Measurements from ENCODE around the gene NRF1. TPM values are rescaled to one million over a fixed set of nuclear protein-coding genes. Genes with fewer than 3 reads are reported as not detected.

Gene NRF1
- total and polyA plus RNA-seq, 2 of the 13 experiments (the other 11 are each of a cell fraction or from before 2014, with no cell fraction given) = 9.3 to 10.1 TPM

DNA sequence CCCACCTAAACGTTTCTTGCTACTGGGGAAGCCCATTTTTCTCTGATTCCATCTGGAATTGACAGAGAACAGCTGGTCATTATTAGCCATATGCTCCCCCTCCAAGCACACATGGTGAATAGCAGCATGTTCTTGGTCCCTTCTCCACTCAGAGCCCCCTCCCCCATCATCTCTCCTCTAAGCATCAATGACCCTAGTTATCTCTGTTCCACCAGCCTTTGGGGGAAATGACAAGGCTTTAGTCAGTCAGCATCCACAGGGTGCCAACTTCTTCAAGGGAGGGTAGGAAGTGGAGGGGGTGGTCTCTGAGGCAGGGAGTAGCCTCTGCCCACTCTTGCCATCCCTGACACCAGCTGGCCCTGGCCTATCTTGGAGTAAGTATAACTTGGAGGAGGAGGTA lies 178.1 kb downstream of the NRF1 start:
- ChIA-PET POLR2A (no interaction called here), CTCF (ENCODE audit: low intra/inter-chr PET ratio, low total read pairs) (no interaction called here)
- Histone ChIP-seq H3K4me2 (ENCODE audit: low read depth, low read length) (no peak overlapping the region), H3K9ac (ENCODE audit: insufficient read depth, low read depth, low read length) (no peak overlapping the region), H3K9me3 (ENCODE audit: low read length) (no peaks in the 10 kb centered on the region), H3K4me3 (replicated peaks in 1 of 3; ENCODE audit: insufficient read depth in 1 of 3, low read depth in 2 of 3, low read length in 3 of 3) (no peak overlapping the region), H3K27me3 (ENCODE audit: control insufficient read depth in 1 of 2, insufficient read depth in 2 of 2, low read length in 2 of 2) (peaks cover 14 to 52% of the 10 kb centered on the region in 2 experiments; a peak in 4 of 5 replicates), H3K79me2 (ENCODE audit: insufficient read depth, low read length) (no peaks in the 10 kb centered on the region), H2AFZ (ENCODE audit: low read length) (no peak overlapping the region), H3K36me3 (replicated peaks in 1 of 2; ENCODE audit: control insufficient read depth in 1 of 2, insufficient read depth in 2 of 2, low read length in 2 of 2) (no peaks in the 10 kb centered on the region), H3K27ac (ENCODE audit: extremely low read length, insufficient read depth, low read length) (no peak overlapping the region), H3K4me1 (ENCODE audit: insufficient read depth, low read length) (peaks cover 15% of the 10 kb centered on the region), H4K20me1 (ENCODE audit: insufficient read depth, low read length) (no peaks in the 10 kb centered on the region)
- no TSS peak for BruUV-seq (replicated peaks)
- no peak for ATAC-seq
- in situ Hi-C loops (cut with HindIII; ENCODE audit: extremely low pct_ligation_motif_present, low pct_unique_long_range_greater_than_20kb) (no loop called here), intact Hi-C loops (cut with micrococcal nuclease; ENCODE audit: unreplicated experiment) (no loop called here)
- WGBS (ENCODE audit: low lambda C conversion rate) = 0% methylated on average over 1 of the region's 1 CpG
- DNase-seq (ENCODE audit: low spot score) = no peak
- FAIRE-seq = no peak
- TF ChIP-seq, protein P1, sequence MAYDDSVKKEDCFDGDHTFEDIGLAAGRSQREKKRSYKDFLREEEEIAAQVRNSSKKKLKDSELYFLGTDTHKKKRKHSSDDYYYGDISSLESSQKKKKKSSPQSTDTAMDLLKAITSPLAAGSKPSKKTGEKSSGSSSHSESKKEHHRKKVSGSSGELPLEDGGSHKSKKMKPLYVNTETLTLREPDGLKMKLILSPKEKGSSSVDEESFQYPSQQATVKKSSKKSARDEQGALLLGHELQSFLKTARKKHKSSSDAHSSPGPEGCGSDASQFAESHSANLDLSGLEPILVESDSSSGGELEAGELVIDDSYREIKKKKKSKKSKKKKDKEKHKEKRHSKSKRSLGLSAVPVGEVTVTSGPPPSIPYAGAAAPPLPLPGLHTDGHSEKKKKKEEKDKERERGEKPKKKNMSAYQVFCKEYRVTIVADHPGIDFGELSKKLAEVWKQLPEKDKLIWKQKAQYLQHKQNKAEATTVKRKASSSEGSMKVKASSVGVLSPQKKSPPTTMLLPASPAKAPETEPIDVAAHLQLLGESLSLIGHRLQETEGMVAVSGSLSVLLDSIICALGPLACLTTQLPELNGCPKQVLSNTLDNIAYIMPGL (CRISPR knock-in tag; IDR thresholded peaks at IDR 0.05; ENCODE audit: borderline replicate concordance in 1 of 2, low read depth in 1 of 2) = no peak
- TF ChIP-seq ZSCAN12 (CRISPR knock-in tag; IDR thresholded peaks at IDR 0.05) = no peak
- TF ChIP-seq FOXK2 (IDR thresholded peaks at IDR 0.05) = no peak
- no peak for TF ChIP-seq ZNF652 (CRISPR knock-in tag; IDR thresholded peaks at IDR 0.05; ENCODE audit: borderline replicate concordance, low read depth)
- no peak for TF ChIP-seq SRF (IDR thresholded peaks at IDR 0.05; ENCODE audit: low read depth, low read length)
- no peak for TF ChIP-seq ZNF780A (CRISPR knock-in tag; IDR thresholded peaks at IDR 0.05)
- no peak for TF ChIP-seq FOSL1 (CRISPR knock-in tag; IDR thresholded peaks at IDR 0.05; ENCODE audit: borderline replicate concordance)
- TF ChIP-seq, protein P2, sequence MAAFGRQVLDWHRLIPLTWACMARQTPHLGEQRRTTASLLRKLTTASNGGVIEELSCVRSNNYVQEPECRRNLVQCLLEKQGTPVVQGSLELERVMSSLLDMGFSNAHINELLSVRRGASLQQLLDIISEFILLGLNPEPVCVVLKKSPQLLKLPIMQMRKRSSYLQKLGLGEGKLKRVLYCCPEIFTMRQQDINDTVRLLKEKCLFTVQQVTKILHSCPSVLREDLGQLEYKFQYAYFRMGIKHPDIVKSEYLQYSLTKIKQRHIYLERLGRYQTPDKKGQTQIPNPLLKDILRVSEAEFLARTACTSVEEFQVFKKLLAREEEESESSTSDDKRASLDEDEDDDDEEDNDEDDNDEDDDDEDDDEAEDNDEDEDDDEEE (CRISPR knock-in tag; IDR thresholded peaks at IDR 0.05) = no peak
- no peak for TF ChIP-seq ZNF570 (CRISPR knock-in tag; IDR thresholded peaks at IDR 0.05; ENCODE audit: borderline replicate concordance)
- TF ChIP-seq NCOR1 (IDR thresholded peaks at IDR 0.05; ENCODE audit: borderline replicate concordance, low read length) = no peak
- no peak for TF ChIP-seq CCAR2 (optimal IDR thresholded peaks at IDR 0.05; ENCODE audit: low read depth, low read length)
- TF ChIP-seq GATAD1 (CRISPR knock-in tag; IDR thresholded peaks at IDR 0.05) = no peak
- no peak for TF ChIP-seq MBD4 (IDR thresholded peaks at IDR 0.05; ENCODE audit: borderline replicate concordance, low read length)
- TF ChIP-seq EEA1 (CRISPR knock-in tag; IDR thresholded peaks at IDR 0.05; ENCODE audit: borderline replicate concordance) = no peak
- no peak for TF ChIP-seq NR2F2 (IDR thresholded peaks at IDR 0.05; ENCODE audit: borderline replicate concordance, low read depth)
- no peak for TF ChIP-seq RFXANK (CRISPR knock-in tag; IDR thresholded peaks at IDR 0.05)
- TF ChIP-seq ZNF292 (CRISPR knock-in tag; IDR thresholded peaks at IDR 0.05; ENCODE audit: borderline replicate concordance, low read depth) = no peak
- no peak for TF ChIP-seq ZNF549 (CRISPR knock-in tag; IDR thresholded peaks at IDR 0.05)
- TF ChIP-seq TBX2 (CRISPR knock-in tag; IDR thresholded peaks at IDR 0.05; ENCODE audit: borderline replicate concordance) = no peak
- TF ChIP-seq, protein P3, sequence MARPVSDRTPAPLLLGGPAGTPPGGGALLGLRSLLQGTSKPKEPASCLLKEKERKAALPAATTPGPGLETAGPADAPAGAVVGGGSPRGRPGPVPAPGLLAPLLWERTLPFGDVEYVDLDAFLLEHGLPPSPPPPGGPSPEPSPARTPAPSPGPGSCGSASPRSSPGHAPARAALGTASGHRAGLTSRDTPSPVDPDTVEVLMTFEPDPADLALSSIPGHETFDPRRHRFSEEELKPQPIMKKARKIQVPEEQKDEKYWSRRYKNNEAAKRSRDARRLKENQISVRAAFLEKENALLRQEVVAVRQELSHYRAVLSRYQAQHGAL (CRISPR knock-in tag; IDR thresholded peaks at IDR 0.05; ENCODE audit: not compliant biosample characterization) = no peak
